Stimulated activated CD4-positive, alpha-beta T cell treated with anti-CD3 and anti-CD28 coated beads, TNF-alpha, amount 100 ng/mL, for 48 hours (primary cell): ENCODE results near the gene URAD.
A peak's percentile ranks its signal among the peaks of the same experiment; 100 is the strongest.

ENCODE experiments used
- DNase-seq, 3 donors: peaks; one replicate each; pipeline ENCODE4 v3.0.0-alpha.2; 2020; ENCODE audit warnings: low read depth in 3 of 3

The URAD gene

GRCh38 chr13:27956576-27957300 is 31.8 kb downstream of the URAD start:
- DNase-seq = no peak

GRCh38 chr13:27955014-27955591 is 33.4 kb downstream of the URAD start:
- no peak for DNase-seq

- no peak for DNase-seq
These were observed 34.1 kb downstream of the URAD start for GRCh38 chr13:27954406-27954851.

- DNase-seq = peak; percentile 32 to 56 (median 51)
These were observed 34.7 kb downstream of the URAD start for GRCh38 chr13:27953676-27954405.

- DNase-seq = no peak
These were observed 35.4 kb downstream of the URAD start for GRCh38 chr13:27952876-27953675.

- no peak for DNase-seq
These were observed 45.5 kb downstream of the URAD start for GRCh38 chr13:27942972-27943371.

GRCh38 chr13:27933580-27934328 is 54.7 kb downstream of the URAD start:
- no peak for DNase-seq

GRCh38 chr13:27933118-27933517 is 55.4 kb downstream of the URAD start:
- no peak for DNase-seq

GRCh38 chr13:27929868-27930267 is 58.6 kb downstream of the URAD start:
- no peak for DNase-seq

- no peak for DNase-seq
These were observed 59.4 kb downstream of the URAD start for GRCh38 chr13:27928805-27929753.

GRCh38 chr13:27928353-27928804 is 60.1 kb downstream of the URAD start:
- no peak for DNase-seq
